GM12864 (cell line): ENCODE results near the gene RNASEL.

Experiments used
- DNase-seq: peaks from one replicate; pipeline ENCODE4 v3.0.0-alpha.2; 2011; ENCODE audit warnings: low read depth
- H3K4me3 ChIP-seq: 2 replicates; pipeline ENCODE4 v1.5.1; 2011; ENCODE audit warnings: mild to moderate bottlenecking, low read depth, low read length, control low read depth
- CTCF ChIP-seq: IDR thresholded peaks from 2 replicates; pipeline ENCODE4 v1.5.1; 2011; ENCODE audit warnings: low read depth, mild to moderate bottlenecking, moderate library complexity, low read length, control low read depth, inconsistent platforms; ENCODE audit errors: missing control alignments

RNASEL gene

GRCh38 chr1:182615468-182616129, 26.5 kb upstream of the RNASEL start:
- DNase-seq, result no peak
- no peak for TF ChIP-seq CTCF
- H3K4me3 ChIP-seq, result peak overlapping the region; percentile 56

- H3K4me3 ChIP-seq, result peak overlapping the region; percentile 56
- no peak for DNase-seq
- no peak for TF ChIP-seq CTCF
Measured at GRCh38 chr1:182614796-182615454, 25.9 kb upstream of the RNASEL start.

- DNase-seq, result no peak
- H3K4me3 ChIP-seq, result no peak overlapping the region
Measured at GRCh38 chr1:182611787-182612186, 22.7 kb upstream of the RNASEL start.

GRCh38 chr1:182611326-182611725, 22.3 kb upstream of the RNASEL start:
- no peak for TF ChIP-seq CTCF
- H3K4me3 ChIP-seq, result no peak overlapping the region
- no peak for DNase-seq

More at GRCh38 chr1:182611787-182612186, 22.7 kb upstream of the RNASEL start:
- no peak for TF ChIP-seq CTCF

GRCh38 chr1:182610606-182611194, 21.6 kb upstream of the RNASEL start:
- no peak for DNase-seq
- no peak for TF ChIP-seq CTCF
- H3K4me3 ChIP-seq, result no peak overlapping the region

GRCh38 chr1:182608845-182609610, 20.0 kb upstream of the RNASEL start:
- TF ChIP-seq CTCF, result no peak
- H3K4me3 ChIP-seq, result no peak overlapping the region
- DNase-seq, result no peak
